ENCODE results near the gene RPS25. TPM values are rescaled to one million over a fixed set of nuclear protein-coding genes. Genes with fewer than 3 reads are reported as not detected.

Gene RPS25
- total and polyA plus RNA-seq, 10 of the 15 experiments (the other 5 are each of a cell fraction or from before 2014, with no cell fraction given) = 886 to 3,746 (median 3,066) TPM

DNA sequence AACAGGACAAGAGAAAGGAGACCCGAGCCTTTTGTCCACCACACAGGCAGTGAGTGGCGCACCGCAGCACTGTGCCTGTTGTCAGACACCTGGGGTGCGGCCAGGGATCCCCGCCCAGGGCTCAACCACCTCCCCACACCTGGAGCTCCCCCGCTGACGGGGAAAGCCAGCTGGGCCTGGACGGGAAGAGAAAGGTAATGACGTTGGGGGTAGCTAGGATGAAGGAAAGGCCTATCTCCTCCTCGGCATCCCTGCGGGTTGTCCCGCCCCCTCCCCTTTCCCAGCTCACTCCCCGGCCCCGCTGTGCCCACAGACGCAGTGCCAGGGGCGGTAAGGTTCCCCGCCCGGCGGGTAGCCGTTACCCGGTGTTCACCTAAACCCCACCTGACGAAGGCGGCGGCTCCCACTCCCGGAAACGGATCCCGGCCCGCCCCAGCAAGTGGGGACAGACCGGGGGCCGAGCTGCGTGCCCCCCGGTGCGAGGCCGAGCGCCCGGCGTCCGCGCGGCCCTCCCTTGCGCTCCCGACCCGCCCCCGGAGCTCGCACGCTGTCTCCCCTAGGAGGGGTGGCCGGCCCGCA is 38.4 kb upstream of the RPS25 start:
- peak overlapping the region; percentile 85 for H3K4me3 ChIP-seq
- peaks cover 24% of the 10 kb centered on the region for H3K4me1 ChIP-seq (ENCODE audit: control insufficient read depth, insufficient read depth, low read length)
- RAD21 ChIA-PET (ENCODE audit: unreplicated experiment) = interaction anchor here (0.5 to 2.4 kb wide), 7 partner anchors 11 to 282 kb away, joined by 3 to 9 read pairs (median 4); partner anchors contain the start of genes HMBS and VPS11
- DNase-seq (ENCODE audit: low read depth, low spot score) (no peak), FAIRE-seq (no peak), ATAC-seq (peak; percentile 15)
- H3K79me2 ChIP-seq (ENCODE audit: control insufficient read depth, insufficient read depth, low read length) = peaks cover 39% of the 10 kb centered on the region
- WGBS (ENCODE audit: insufficient coverage, insufficient replicate concordance, low lambda C conversion rate, missing lambda C conversion rate) = 1% methylated on average over 47 of the region's 48 CpGs
- H3K4me2 ChIP-seq (ENCODE audit: control insufficient read depth, insufficient read depth) = peak overlapping the region; percentile 26
- BruUV-seq (replicated peaks) = no TSS peak
- SMC1A ChIA-PET (ENCODE audit: uncharacterized antibody, unreplicated experiment) = interaction anchor here (0.7 to 1.5 kb wide), 3 partner anchors 11 to 44 kb away, joined by 3 to 6 read pairs (median 3); partner anchors contain the start of gene VPS11
- H2AFZ ChIP-seq (ENCODE audit: control insufficient read depth, low read depth, low read length) = peak overlapping the region; percentile 59
- no peaks in the 10 kb centered on the region for H3K9me3 ChIP-seq (replicated peaks; ENCODE audit: control insufficient read depth, insufficient read depth, low read length)
- intact Hi-C loops (cut with micrococcal nuclease; ENCODE audit: unreplicated experiment) (loop anchor here (2.0 kb wide), 2 partner anchors 38 kb away; partner anchors contain the start of genes RPS25 and TRAPPC4), in situ Hi-C loops (cut with MboI) (no loop called here)
- peaks cover 12 to 17% of the 10 kb centered on the region in 2 experiments for H3K36me3 ChIP-seq (ENCODE audit: control insufficient read depth in 2 of 2, insufficient read depth in 2 of 2, low read length in 1 of 2)
- peak overlapping the region; percentile 59 for H3K27ac ChIP-seq (ENCODE audit: control insufficient read depth, insufficient read depth)
- CTCF ChIA-PET = interaction anchor here (0.8 to 3.2 kb wide), 13 partner anchors 11 to 227 kb away, joined by 3 to 16 read pairs (median 5); partner anchors contain the start of genes C2CD2L, HMBS, RPS25 and SLC37A4
- no peaks in the 10 kb centered on the region for H4K20me1 ChIP-seq (ENCODE audit: control insufficient read depth, insufficient read depth)
- POLR2A ChIA-PET = interaction anchor here (0.6 to 2.7 kb wide), 16 partner anchors 9 to 625 kb away, joined by 3 to 14 read pairs (median 6); partner anchors contain the start of genes C2CD2L, DPAGT1, HINFP and HMBS
- H3K9ac ChIP-seq (ENCODE audit: control insufficient read depth, insufficient read depth, low read length) = peak overlapping the region; percentile 85
- no peaks in the 10 kb centered on the region for H3K27me3 ChIP-seq (replicated peaks in 1 of 2; ENCODE audit: control insufficient read depth in 2 of 2, insufficient read depth in 2 of 2, low read length in 1 of 2)
- TF ChIP-seq TCF3 (IDR thresholded peaks at IDR 0.05; ENCODE audit: borderline replicate concordance, insufficient read depth, low read depth, low read length) = 0 out of 2 replicates have a peak, but pooled peaks have one; percentile 33
- TF ChIP-seq, protein P1, sequence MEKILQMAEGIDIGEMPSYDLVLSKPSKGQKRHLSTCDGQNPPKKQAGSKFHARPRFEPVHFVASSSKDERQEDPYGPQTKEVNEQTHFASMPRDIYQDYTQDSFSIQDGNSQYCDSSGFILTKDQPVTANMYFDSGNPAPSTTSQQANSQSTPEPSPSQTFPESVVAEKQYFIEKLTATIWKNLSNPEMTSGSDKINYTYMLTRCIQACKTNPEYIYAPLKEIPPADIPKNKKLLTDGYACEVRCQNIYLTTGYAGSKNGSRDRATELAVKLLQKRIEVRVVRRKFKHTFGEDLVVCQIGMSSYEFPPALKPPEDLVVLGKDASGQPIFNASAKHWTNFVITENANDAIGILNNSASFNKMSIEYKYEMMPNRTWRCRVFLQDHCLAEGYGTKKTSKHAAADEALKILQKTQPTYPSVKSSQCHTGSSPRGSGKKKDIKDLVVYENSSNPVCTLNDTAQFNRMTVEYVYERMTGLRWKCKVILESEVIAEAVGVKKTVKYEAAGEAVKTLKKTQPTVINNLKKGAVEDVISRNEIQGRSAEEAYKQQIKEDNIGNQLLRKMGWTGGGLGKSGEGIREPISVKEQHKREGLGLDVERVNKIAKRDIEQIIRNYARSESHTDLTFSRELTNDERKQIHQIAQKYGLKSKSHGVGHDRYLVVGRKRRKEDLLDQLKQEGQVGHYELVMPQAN (conservative IDR thresholded peaks at IDR 0.05) = 0 out of 2 replicates have a peak, but pooled peaks have one; percentile 88
- TF ChIP-seq, protein P2, sequence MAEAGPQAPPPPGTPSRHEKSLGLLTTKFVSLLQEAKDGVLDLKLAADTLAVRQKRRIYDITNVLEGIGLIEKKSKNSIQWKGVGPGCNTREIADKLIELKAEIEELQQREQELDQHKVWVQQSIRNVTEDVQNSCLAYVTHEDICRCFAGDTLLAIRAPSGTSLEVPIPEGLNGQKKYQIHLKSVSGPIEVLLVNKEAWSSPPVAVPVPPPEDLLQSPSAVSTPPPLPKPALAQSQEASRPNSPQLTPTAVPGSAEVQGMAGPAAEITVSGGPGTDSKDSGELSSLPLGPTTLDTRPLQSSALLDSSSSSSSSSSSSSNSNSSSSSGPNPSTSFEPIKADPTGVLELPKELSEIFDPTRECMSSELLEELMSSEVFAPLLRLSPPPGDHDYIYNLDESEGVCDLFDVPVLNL (IDR thresholded peaks at IDR 0.05; ENCODE audit: low read depth, low read length) = no peak
- TF ChIP-seq RUNX3 (IDR thresholded peaks at IDR 0.05; ENCODE audit: low read length) = peak; percentile 10; the same call in 1 of the 2 replicates
- TF ChIP-seq SPI1 (IDR thresholded peaks at IDR 0.05; ENCODE audit: borderline replicate concordance, insufficient read depth, low read depth, low read length) = no peak
- TF ChIP-seq POLR2AphosphoS5 (IDR thresholded peaks at IDR 0.05; ENCODE audit: low read length) = peak; percentile 20; the same call in 1 of the 2 replicates
- TF ChIP-seq EGR1 (IDR thresholded peaks at IDR 0.05; ENCODE audit: borderline replicate concordance in 1 of 2, low read depth in 2 of 2, low read length in 2 of 2) = 0 out of 3 replicates have a peak, but pooled peaks of 1 of the 2 experiments have one; percentile 35
- no peak for TF ChIP-seq FOXM1 (IDR thresholded peaks at IDR 0.05; ENCODE audit: low read depth, low read length)
- 0 out of 2 replicates have a peak, but pooled peaks have one; percentile 32 for TF ChIP-seq EED (IDR thresholded peaks at IDR 0.05; ENCODE audit: low read depth)
- TF ChIP-seq, protein P3, sequence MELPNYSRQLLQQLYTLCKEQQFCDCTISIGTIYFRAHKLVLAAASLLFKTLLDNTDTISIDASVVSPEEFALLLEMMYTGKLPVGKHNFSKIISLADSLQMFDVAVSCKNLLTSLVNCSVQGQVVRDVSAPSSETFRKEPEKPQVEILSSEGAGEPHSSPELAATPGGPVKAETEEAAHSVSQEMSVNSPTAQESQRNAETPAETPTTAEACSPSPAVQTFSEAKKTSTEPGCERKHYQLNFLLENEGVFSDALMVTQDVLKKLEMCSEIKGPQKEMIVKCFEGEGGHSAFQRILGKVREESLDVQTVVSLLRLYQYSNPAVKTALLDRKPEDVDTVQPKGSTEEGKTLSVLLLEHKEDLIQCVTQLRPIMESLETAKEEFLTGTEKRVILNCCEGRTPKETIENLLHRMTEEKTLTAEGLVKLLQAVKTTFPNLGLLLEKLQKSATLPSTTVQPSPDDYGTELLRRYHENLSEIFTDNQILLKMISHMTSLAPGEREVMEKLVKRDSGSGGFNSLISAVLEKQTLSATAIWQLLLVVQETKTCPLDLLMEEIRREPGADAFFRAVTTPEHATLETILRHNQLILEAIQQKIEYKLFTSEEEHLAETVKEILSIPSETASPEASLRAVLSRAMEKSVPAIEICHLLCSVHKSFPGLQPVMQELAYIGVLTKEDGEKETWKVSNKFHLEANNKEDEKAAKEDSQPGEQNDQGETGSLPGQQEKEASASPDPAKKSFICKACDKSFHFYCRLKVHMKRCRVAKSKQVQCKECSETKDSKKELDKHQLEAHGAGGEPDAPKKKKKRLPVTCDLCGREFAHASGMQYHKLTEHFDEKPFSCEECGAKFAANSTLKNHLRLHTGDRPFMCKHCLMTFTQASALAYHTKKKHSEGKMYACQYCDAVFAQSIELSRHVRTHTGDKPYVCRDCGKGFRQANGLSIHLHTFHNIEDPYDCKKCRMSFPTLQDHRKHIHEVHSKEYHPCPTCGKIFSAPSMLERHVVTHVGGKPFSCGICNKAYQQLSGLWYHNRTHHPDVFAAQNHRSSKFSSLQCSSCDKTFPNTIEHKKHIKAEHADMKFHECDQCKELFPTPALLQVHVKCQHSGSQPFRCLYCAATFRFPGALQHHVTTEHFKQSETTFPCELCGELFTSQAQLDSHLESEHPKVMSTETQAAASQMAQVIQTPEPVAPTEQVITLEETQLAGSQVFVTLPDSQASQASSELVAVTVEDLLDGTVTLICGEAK (IDR thresholded peaks at IDR 0.05; ENCODE audit: borderline replicate concordance) = no peak
- TF ChIP-seq STAT3 (IDR thresholded peaks at IDR 0.05; ENCODE audit: low read depth, low read length) = no peak
- TF ChIP-seq, protein P4, sequence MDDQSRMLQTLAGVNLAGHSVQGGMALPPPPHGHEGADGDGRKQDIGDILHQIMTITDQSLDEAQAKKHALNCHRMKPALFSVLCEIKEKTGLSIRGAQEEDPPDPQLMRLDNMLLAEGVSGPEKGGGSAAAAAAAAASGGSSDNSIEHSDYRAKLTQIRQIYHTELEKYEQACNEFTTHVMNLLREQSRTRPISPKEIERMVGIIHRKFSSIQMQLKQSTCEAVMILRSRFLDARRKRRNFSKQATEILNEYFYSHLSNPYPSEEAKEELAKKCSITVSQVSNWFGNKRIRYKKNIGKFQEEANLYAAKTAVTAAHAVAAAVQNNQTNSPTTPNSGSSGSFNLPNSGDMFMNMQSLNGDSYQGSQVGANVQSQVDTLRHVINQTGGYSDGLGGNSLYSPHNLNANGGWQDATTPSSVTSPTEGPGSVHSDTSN (IDR thresholded peaks at IDR 0.05; ENCODE audit: insufficient replicate concordance, low read depth, low read length) = peak; percentile 34
- TF ChIP-seq LARP7 (IDR thresholded peaks at IDR 0.05) = peak; percentile 76
